Sigmoid colon (tissue), 7 donors: ENCODE results near the gene VPS13D. TPM values are rescaled to one million over a fixed set of nuclear protein-coding genes. Genes with fewer than 3 reads are reported as not detected.

Experiments used
- DNase-seq: peaks from one replicate; pipeline ENCODE4 v3.0.0-alpha.2; 2019
- H3K27ac ChIP-seq, 4 donors: fragments of 200-600 bp; sonication (generic); one replicate each; pipeline ENCODE4 v1.5.1; 2016 to 2019; ENCODE audit warnings: mild to moderate bottlenecking in 1 of 4
- H3K27me3 ChIP-seq, 3 donors: fragments of 200-600 bp; sonication (generic); one replicate each; pipeline ENCODE4 v1.5.1; 2019; ENCODE audit warnings: mild to moderate bottlenecking in 1 of 3
- H3K36me3 ChIP-seq, 4 donors: fragments of 200-600 bp; sonication (generic); one replicate each; pipeline ENCODE4 v1.5.1; 2016 to 2019
- H3K4me1 ChIP-seq, 4 donors: fragments of 200-600 bp; sonication (generic); one replicate each; pipeline ENCODE4 v1.5.1; 2017 to 2019
- H3K4me3 ChIP-seq, 4 donors: fragments of 200-600 bp; sonication (generic); one replicate each; pipeline ENCODE4 v1.5.1; 2017 to 2019; ENCODE audit warnings: mild to moderate bottlenecking in 2 of 4, moderate library complexity in 1 of 4
- H3K9me3 ChIP-seq, 4 donors: fragments of 200-600 bp in 3 of 4; sonication (generic) in 3 of 4; one replicate each; pipeline versions ENCODE4 v1.5.1 to v1.6.1; 2013 to 2019
- EP300 ChIP-seq, 4 donors: sonication (generic); formaldehyde crosslinking; IDR thresholded peaks; one replicate each; pipeline ENCODE4 v1.6.1; 2017; ENCODE audit warnings: antibody characterized with exemption in 4 of 4
- POLR2A ChIP-seq, 2 donors: fragments of 450-650 bp; IDR thresholded peaks; one replicate each; pipeline ENCODE4 v1.6.1; 2016; ENCODE audit warnings: antibody characterized with exemption in 2 of 2, mild to moderate bottlenecking in 2 of 2, moderate library complexity in 2 of 2
- POLR2AphosphoS5 ChIP-seq, 4 donors: sonication (generic); formaldehyde crosslinking; IDR thresholded peaks; one replicate each; pipeline ENCODE4 v1.6.1; 2017; ENCODE audit warnings: antibody characterized with exemption in 4 of 4
- WGBS, 2 donors: extraction: QIAGEN DNeasy Blood & Tissue Kit; methylation state at CpG; one replicate each; pipeline ENCODE4 v1.1.7; 2013; 5-methylcytosine and 5-hydroxymethylcytosine counted together
- intact Hi-C: fragments of 100-400 bp; cut with DNase I; formaldehyde crosslinking; loops from one replicate; pipeline ENCODE4 v1.15.1; 2023
- polyA plus RNA-seq, 3 donors: library from polyadenylated mRNA; stranded (reverse); fragments of 200-250 nt; gene quantifications; one replicate each; pipeline ENCODE4 v1.2.3, GENCODE V29; 2013
- small RNA-seq, 3 donors: library from RNA; depleted of rRNA; stranded (forward); fragments of <200 nt; gene quantifications; one replicate each; pipeline ENCODE3, GENCODE V24; 2016
- total RNA-seq, 4 donors: library from RNA; depleted of rRNA; stranded (reverse); fragments of >200 nt; gene quantifications; one replicate each; pipeline ENCODE4 v1.1.0, GENCODE V29; 2016
- TF ChIP-seq, protein P1 (sequence below), 4 experiments: fragments of 450-650 bp in 3 of 4; fragments of 200-600 bp in 1 of 4; IDR thresholded peaks; one replicate each; pipeline ENCODE4 v1.5.1; 2016 to 2019; ENCODE audit warnings: antibody characterized with exemption in 4 of 4, mild to moderate bottlenecking in 3 of 4, moderate library complexity in 2 of 4
- donor health status: healthy with polysubstance abuse.
- donor health status: Bipolar disorder and iron deficiency.
- donor health status: healthy.

The VPS13D gene
- total and polyA plus RNA-seq, 7 donors = 7.6 to 90.8 (median 49.7) TPM

- intact Hi-C loops = no loop called here
- Histone ChIP-seq H3K27ac (no peak overlapping the region), H3K4me1 (peaks cover 0 to 38% (median 31%) of the 10 kb centered on the region in 4 donors), H3K36me3 (no peaks in the 10 kb centered on the region), H3K4me3 (no peak overlapping the region), H3K9me3 (peaks cover 0 to 5% (median 0%) of the 10 kb centered on the region in 4 donors), H3K27me3 (no peaks in the 10 kb centered on the region)
- no peak for DNase-seq
- 93 to 94% methylated on average over 7 of the region's 7 CpGs for WGBS, 2 donors
- no peak for TF ChIP-seq POLR2A (IDR thresholded peaks at IDR 0.05)
- TF ChIP-seq, protein P1, sequence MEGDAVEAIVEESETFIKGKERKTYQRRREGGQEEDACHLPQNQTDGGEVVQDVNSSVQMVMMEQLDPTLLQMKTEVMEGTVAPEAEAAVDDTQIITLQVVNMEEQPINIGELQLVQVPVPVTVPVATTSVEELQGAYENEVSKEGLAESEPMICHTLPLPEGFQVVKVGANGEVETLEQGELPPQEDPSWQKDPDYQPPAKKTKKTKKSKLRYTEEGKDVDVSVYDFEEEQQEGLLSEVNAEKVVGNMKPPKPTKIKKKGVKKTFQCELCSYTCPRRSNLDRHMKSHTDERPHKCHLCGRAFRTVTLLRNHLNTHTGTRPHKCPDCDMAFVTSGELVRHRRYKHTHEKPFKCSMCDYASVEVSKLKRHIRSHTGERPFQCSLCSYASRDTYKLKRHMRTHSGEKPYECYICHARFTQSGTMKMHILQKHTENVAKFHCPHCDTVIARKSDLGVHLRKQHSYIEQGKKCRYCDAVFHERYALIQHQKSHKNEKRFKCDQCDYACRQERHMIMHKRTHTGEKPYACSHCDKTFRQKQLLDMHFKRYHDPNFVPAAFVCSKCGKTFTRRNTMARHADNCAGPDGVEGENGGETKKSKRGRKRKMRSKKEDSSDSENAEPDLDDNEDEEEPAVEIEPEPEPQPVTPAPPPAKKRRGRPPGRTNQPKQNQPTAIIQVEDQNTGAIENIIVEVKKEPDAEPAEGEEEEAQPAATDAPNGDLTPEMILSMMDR (IDR thresholded peaks at IDR 0.05) = no peak
- TF ChIP-seq POLR2AphosphoS5 (IDR thresholded peaks at IDR 0.05) = no peak
- TF ChIP-seq EP300 (IDR thresholded peaks at IDR 0.05) = no peak
Observed at GRCh38 chr1:12561121-12561520, 331.3 kb downstream of the VPS13D start.

Small RNA genes within 50 kb of the gene (small RNA-seq; reads per million reads assigned to genes)
- 0 reads per million in 3 donors for gene MIR4632
- gene RF00156 = 0 reads per million in 3 donors
- gene SNORA59A = 0 reads per million in 3 donors

Other genes starting within 250 kb of the VPS13D start
- 100 to 1,000 TPM in 2 of 4 donors, 10 to 100 TPM in 2; 83.9 to 121 (median 96.9) TPM for gene MFN2, start 249.6 kb upstream of the VPS13D start, total RNA-seq
- 10 to 100 TPM; 33.0 to 61.5 (median 58.0) TPM for gene MFN2, start 249.6 kb upstream of the VPS13D start, polyA plus RNA-seq
- gene MIIP, start 210.5 kb upstream of the VPS13D start, total RNA-seq = 10 to 100 TPM; 23.7 to 31.2 (median 27.4) TPM
- gene MIIP, start 210.5 kb upstream of the VPS13D start, polyA plus RNA-seq = 10 to 100 TPM; 12.7 to 32.6 (median 18.0) TPM
- gene TNFRSF8, start 166.7 kb upstream of the VPS13D start, total RNA-seq = 1 to 10 TPM in 1 of 4 donors, under 1 TPM in 3; 0.68 to 1.1 (median 0.77) TPM
- gene TNFRSF8, start 166.7 kb upstream of the VPS13D start, polyA plus RNA-seq = 1 to 10 TPM in 1 of 3 donors, under 1 TPM in 1, not detected in 1; 0.92 to 1.8 TPM
- 10 to 100 TPM; 15.5 to 19.7 (median 18.9) TPM for gene TNFRSF1B, start 63.0 kb upstream of the VPS13D start, total RNA-seq
- 10 to 100 TPM in 2 of 3 donors, 1 to 10 TPM in 1; 4.2 to 37.2 (median 16.2) TPM for gene TNFRSF1B, start 63.0 kb upstream of the VPS13D start, polyA plus RNA-seq